ENCODE measurements around the gene PRDM16. TPM values are rescaled to one million over a fixed set of nuclear protein-coding genes. Genes with fewer than 3 reads are reported as not detected.
"Not testable (repeated sequence)": the region's sequence is repeated elsewhere in the genome, so short reads cannot be mapped to it uniquely, and the experiment has no call there.

The PRDM16 gene
- total RNA-seq, 2 donors from 2014 or later: 0.79 to 6.1 TPM

DNA sequence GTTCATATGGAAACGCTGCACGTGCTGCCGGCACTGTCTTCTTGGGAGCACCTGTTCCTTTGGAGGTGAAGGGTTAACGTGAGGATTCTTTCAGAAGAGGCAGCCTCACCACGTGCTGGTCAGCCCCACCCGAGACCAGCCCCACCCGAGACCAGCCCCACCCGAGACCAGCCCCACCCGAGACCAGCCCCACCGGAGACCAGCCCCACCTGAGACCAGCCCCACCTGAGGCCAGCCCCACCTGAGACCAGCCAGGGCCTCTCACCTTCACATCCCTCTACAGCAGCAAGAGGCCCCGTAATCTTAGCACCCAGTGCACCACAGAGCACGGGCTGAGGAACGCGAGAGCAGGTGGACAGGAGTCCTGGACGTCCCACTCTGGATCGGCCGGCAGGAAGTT is 18.0 kb downstream of the PRDM16 start:
- no peaks in the 10 kb centered on the region for H3K27me3 ChIP-seq
- intact Hi-C loops (cut with DNase I): no loop called here

DNA sequence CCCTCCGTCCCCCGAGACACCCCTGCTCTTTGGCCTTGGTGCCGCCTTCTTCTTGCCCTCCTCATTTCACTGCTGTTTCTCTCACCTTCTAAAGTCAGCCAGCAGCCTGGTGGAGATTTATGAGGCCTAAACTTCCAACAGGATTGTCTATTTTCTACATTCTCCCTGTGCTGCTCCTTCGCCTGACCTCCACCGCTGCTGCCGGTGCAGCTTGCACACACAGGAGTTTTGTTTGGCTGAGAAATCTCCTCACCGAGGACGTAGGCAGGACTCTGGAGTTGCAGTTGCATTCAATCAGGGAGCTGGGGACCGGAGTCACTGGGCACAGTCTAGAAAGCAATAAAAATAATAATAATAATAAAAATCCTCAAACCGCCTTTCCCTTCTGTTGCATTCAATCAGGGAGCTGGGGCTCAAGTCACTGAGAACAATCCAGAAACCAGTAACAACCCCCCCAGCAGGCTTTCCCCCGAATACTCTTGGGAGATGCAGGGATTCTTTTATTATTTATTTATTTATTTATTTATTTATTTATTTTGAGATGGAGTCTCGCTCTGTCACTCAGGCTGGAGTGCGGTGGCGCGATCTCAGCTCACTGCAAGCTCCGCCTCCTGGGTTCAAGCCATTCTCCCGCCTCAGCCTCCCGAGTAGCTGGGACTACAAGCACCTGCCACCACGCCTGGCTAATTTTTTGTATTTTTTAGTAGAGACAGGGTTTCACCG is 19.1 kb downstream of the PRDM16 start:
- H3K4me3 ChIP-seq; H3K4me1 ChIP-seq; H3K27ac ChIP-seq; H3K9me3 ChIP-seq; H3K9ac ChIP-seq (ENCODE audit: low read depth in 2 of 2, low read length in 2 of 2); DNase-seq; H3K36me3 ChIP-seq; H3K27me3 ChIP-seq; intact Hi-C loops (cut with DNase I): not testable (repeated sequence)

More for the DNA sequence above, 18.0 kb downstream of the PRDM16 start:
- Histone ChIP-seq H3K27ac (no peak overlapping the region), H3K9ac (ENCODE audit: low read depth in 2 of 2, low read length in 2 of 2) (no peak overlapping the region), H3K36me3 (no peaks in the 10 kb centered on the region), H3K4me1 (no peaks in the 10 kb centered on the region), H3K9me3 (no peaks in the 10 kb centered on the region), H3K4me3 (no peak overlapping the region)
- TF ChIP-seq, protein P1, sequence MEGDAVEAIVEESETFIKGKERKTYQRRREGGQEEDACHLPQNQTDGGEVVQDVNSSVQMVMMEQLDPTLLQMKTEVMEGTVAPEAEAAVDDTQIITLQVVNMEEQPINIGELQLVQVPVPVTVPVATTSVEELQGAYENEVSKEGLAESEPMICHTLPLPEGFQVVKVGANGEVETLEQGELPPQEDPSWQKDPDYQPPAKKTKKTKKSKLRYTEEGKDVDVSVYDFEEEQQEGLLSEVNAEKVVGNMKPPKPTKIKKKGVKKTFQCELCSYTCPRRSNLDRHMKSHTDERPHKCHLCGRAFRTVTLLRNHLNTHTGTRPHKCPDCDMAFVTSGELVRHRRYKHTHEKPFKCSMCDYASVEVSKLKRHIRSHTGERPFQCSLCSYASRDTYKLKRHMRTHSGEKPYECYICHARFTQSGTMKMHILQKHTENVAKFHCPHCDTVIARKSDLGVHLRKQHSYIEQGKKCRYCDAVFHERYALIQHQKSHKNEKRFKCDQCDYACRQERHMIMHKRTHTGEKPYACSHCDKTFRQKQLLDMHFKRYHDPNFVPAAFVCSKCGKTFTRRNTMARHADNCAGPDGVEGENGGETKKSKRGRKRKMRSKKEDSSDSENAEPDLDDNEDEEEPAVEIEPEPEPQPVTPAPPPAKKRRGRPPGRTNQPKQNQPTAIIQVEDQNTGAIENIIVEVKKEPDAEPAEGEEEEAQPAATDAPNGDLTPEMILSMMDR (IDR thresholded peaks at IDR 0.05): no peak
- DNase-seq: no peak

DNA sequence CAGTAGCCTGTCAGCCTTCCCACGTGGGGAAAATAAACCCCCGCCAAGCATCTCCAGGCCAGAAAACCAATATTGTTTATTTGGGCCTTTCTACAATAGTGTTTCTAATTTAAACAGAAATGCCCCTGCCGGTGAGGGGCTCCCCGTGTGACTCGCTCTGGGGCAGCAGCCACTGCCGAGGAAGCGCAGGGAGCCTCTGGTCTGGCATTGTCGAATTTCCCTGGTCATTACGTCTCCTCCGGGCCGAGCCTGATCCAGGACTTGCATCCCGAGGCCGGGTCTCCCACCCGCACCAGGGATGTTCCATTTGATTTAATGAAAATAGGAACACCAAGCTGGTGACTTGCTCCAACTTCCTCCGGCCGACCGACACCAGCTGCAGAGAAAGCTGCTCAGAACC is 20.5 kb downstream of the PRDM16 start:
- DNase-seq: no peak
- Histone ChIP-seq H3K9ac (ENCODE audit: low read depth in 2 of 2, low read length in 2 of 2) (no peak overlapping the region), H3K4me3 (no peak overlapping the region), H3K36me3 (no peaks in the 10 kb centered on the region), H3K9me3 (no peaks in the 10 kb centered on the region), H3K27me3 (no peaks in the 10 kb centered on the region), H3K4me1 (no peaks in the 10 kb centered on the region), H3K27ac (no peak overlapping the region)
- intact Hi-C loops (cut with DNase I): no loop called here
- TF ChIP-seq, protein P1 (IDR thresholded peaks at IDR 0.05): no peak

DNA sequence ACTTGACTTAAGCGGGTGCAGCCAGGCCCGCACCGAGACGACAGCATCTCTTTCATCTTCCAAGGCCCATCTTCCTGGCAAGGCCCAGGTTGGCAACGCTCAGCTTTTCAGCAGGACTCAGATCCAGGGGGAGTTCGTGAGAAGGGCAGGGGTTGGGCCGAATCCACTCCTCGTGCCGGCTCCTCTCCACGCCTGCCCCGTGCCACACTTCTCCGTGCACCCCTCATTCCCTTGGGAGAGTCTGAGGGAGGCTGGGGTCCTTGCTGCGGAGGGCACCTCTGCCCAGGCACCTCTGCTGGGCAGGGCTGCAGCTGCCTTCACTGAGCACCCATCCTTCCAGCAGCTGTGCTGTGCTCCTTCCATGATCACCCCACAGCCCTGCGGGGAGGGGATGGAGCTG is 22.3 kb downstream of the PRDM16 start:
- H3K4me1 ChIP-seq: no peaks in the 10 kb centered on the region
- H3K27me3 ChIP-seq: no peaks in the 10 kb centered on the region
- DNase-seq: no peak
- H3K36me3 ChIP-seq: no peaks in the 10 kb centered on the region
- no peak overlapping the region for H3K4me3 ChIP-seq
- no peaks in the 10 kb centered on the region for H3K9me3 ChIP-seq
- H3K9ac ChIP-seq (ENCODE audit: low read depth in 2 of 2, low read length in 2 of 2): no peak overlapping the region
- TF ChIP-seq, protein P1 (IDR thresholded peaks at IDR 0.05): no peak
- no peak overlapping the region for H3K27ac ChIP-seq
- intact Hi-C loops (cut with DNase I): no loop called here

DNA sequence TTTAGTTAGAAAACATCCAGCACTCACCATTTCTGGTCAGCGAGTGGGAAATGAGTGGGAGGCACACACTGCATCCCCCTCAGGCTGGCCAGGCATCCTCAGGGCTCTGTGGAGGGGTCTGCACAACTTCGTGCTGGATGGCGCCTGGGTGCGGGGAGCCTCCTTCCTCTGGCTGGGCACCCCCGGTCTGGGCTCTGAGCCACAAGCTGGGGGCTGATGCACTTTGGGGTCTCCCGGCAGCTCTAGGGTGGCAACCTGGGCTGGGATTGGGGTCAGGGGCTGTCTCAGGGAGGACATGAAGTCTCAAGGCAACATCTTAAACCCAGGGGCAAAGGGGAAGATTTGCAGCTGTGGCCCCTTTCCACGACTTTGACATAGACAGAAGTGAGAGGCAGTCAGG is 23.5 kb downstream of the PRDM16 start:
- no peak overlapping the region for H3K27ac ChIP-seq
- H3K9ac ChIP-seq (ENCODE audit: low read depth in 2 of 2, low read length in 2 of 2): no peak overlapping the region
- no peaks in the 10 kb centered on the region for H3K4me1 ChIP-seq
- no peaks in the 10 kb centered on the region for H3K9me3 ChIP-seq
- H3K4me3 ChIP-seq: no peak overlapping the region
- no peaks in the 10 kb centered on the region for H3K36me3 ChIP-seq
- TF ChIP-seq, protein P1 (IDR thresholded peaks at IDR 0.05): no peak
- intact Hi-C loops (cut with DNase I): no loop called here
- no peak for DNase-seq
- H3K27me3 ChIP-seq: no peaks in the 10 kb centered on the region

DNA sequence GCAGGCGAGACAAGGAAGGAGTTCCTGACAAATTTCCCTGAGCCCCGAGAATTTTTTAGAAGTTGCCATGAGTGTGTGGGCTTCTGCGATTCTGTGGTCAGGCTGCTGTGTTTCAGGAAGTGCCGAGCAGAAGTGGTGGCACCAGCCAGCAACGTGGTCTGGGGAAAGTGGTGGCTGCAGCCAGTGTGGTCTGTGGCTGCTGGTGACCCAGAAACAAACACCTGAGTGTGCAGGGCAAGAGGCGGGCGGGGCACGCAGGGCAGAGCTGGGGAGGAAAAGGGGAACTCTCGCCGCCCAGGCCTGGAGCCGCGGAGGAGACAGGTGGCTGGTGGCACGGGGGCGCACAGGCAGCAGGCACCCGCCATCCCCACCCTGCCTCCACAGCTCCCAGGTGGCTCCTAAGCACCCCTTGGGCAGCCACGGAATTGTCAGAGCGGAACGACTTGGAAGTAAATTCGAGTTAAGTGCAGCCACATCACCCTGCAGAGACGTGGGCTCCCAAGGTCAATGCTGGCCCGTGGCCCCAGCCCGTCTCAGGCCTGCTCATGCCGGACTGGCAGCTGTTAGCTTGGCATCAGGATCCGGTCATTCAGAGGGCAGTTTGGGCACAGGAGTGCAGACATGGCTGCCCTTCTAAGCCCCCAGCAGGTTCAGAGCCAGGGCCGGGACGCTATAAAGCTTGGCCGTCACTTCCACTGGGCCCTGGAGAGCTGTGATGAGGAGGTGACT is 25.1 kb downstream of the PRDM16 start:
- Histone ChIP-seq H3K27me3 (no peaks in the 10 kb centered on the region), H3K36me3 (no peaks in the 10 kb centered on the region), H3K4me1 (no peaks in the 10 kb centered on the region), H3K9ac (ENCODE audit: low read depth in 2 of 2, low read length in 2 of 2) (no peak overlapping the region), H3K27ac (no peak overlapping the region), H3K4me3 (no peak overlapping the region), H3K9me3 (no peaks in the 10 kb centered on the region)
- intact Hi-C loops (cut with DNase I): no loop called here
- DNase-seq: no peak
- TF ChIP-seq, protein P1 (IDR thresholded peaks at IDR 0.05): no peak

Measured in colonic mucosa (tissue), 4 donors.